ENCODE measurements around the gene RXRA.

The RXRA gene

DNA sequence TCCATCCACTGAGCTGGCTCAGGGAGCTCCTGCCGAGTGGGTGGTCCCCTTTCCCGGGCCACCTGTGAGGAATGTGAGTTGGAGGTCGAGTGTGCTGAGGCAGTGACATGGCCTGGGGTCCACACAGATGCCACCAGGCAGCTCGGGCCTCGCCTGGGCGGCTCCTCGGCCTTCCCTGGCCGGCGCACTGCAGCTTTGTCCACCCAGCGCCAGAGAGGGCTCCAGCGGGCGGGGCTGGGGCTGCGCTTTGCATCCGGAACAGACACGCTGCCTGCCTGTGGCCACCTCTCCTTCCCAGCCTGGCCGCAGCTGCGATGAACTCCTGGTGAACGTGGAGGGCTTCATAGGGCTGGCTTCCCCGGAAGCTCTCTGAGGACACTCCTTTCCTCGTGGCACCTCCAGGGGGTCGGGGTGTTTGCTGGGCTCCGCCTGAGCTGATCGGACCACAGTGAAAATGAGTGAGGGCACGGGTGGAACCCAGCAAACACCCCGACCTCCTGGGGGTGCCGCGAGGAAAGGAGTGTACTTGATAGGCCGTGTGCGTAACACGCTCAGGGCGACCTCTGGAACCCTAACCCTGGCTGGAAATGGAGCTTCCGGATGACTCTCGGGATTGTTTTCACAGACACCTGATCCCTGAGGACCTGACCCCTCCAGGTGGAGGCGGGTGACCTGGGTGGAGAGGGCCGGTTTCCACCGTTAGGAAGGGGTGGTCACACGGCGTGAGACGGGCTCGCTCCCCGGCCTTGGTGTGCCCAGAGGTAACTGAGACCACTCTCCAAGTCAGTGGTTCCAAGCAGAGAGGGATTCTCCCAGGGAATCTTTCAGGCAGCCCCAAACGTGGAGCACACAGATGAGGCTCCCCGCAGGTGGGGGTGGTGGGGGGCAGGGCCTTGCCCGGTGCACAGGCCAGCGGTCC lies 31.8 kb upstream of the RXRA start:
- TF ChIP-seq, protein P1, sequence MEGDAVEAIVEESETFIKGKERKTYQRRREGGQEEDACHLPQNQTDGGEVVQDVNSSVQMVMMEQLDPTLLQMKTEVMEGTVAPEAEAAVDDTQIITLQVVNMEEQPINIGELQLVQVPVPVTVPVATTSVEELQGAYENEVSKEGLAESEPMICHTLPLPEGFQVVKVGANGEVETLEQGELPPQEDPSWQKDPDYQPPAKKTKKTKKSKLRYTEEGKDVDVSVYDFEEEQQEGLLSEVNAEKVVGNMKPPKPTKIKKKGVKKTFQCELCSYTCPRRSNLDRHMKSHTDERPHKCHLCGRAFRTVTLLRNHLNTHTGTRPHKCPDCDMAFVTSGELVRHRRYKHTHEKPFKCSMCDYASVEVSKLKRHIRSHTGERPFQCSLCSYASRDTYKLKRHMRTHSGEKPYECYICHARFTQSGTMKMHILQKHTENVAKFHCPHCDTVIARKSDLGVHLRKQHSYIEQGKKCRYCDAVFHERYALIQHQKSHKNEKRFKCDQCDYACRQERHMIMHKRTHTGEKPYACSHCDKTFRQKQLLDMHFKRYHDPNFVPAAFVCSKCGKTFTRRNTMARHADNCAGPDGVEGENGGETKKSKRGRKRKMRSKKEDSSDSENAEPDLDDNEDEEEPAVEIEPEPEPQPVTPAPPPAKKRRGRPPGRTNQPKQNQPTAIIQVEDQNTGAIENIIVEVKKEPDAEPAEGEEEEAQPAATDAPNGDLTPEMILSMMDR (IDR thresholded peaks at IDR 0.05; ENCODE audit: borderline replicate concordance, control extremely low read depth, extremely low read depth, insufficient read depth, missing control alignments), result no peak
- no peak for DNase-seq (ENCODE audit: low spot score)
- in situ Hi-C loops (cut with MboI; ENCODE audit: low sequenced_read_pairs, unreplicated experiment), result no loop called here

DNA sequence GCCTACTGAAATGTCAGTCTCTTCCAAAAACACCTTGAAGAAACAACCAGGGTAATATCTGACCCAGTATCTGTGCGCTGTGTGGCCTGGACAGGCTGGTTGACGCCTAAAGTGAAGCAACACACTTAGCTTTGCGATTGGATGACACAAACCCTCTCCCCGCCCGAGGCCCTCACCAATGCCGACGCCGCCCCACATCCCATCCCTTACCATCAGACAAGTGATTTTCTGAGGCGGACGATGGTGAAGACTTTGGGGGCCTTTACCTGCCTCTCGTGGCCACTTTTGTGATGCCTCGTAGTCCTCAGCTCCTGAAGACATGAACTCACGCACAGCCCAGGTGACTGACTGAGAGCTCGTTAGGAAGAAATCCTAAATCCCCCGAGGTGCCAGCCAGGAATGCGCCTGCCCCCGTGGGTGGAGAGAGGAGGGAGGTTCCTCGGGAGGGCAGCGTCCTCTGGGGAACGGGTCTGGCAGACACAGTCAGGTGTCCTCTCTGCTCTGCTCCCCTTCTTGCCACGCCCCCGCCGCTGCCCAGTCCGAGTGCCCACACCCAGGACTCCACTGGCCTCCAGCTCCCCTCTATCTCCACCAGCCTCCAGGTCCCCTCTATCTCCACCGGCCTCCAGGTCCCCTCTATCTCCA lies 31.0 kb upstream of the RXRA start:
- DNase-seq (ENCODE audit: low spot score), result no peak
- in situ Hi-C loops (cut with MboI; ENCODE audit: low sequenced_read_pairs, unreplicated experiment), result no loop called here
- TF ChIP-seq, protein P1 (IDR thresholded peaks at IDR 0.05; ENCODE audit: borderline replicate concordance, control extremely low read depth, extremely low read depth, insufficient read depth, missing control alignments), result no peak

DNA sequence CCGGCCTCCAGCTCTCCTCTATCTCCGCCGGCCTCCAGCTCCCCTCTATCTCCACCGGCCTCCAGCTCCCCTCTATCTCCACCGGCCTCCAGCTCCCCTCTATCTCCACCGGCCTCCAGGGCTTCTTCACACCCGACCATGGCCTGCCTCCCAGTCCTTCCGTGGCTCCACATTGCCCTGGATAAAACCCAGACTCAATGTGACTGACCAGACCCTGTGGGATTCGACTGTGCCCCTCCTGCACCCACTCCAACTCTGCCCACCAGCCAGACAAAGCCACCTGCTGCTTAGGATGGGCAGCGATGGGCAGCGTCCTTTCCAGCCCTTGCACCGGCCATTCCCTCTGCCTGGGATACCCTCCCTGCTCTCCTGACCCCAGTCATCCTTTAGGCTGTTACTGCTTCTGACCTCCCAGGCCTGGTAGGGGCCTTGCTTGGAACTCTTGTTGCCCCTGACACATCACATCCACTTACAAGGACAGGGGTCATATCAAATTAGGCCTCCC lies 30.5 kb upstream of the RXRA start:
- TF ChIP-seq, protein P1 (IDR thresholded peaks at IDR 0.05; ENCODE audit: borderline replicate concordance, control extremely low read depth, extremely low read depth, insufficient read depth, missing control alignments), result no peak
- DNase-seq (ENCODE audit: low spot score), result no peak
- in situ Hi-C loops (cut with MboI; ENCODE audit: low sequenced_read_pairs, unreplicated experiment), result no loop called here

DNA sequence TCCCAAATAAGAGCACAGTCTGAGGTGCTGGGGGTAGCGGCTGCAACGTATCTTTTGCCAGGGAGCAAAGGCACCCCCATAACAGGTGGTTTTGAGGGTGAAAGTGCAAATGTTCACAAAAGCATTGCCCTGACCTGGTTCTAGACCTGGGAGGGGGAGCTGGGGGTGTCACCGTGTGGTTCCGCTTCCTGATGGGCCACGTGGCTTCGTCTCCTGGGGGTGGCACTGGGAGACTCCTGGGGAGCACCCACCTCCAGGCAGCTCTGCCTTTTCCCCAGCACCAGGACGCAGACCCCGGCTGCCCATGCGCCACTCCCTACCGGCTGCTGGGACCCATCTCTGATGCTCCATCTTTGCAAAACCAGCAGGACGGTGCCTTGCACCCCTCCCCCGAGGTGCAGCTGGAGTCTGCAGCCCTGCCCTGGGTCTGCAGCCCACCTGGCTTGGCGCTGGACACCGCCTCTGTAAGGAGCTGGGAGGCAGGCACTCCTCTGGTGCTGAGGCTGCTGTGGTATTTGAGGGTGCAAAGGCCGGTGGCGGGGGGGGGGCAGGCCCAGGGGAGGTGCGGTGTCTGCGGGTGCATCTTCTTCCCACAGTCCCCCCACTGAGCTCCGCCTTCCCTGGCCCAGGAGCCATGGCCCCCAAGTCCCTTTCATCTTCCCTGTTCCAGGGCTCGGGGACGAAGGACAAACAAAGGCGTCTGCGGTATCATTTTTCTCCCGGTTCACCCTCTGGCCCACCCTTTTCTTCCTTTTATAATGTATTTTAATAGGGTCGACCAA lies 29.8 kb upstream of the RXRA start:
- TF ChIP-seq, protein P1 (IDR thresholded peaks at IDR 0.05; ENCODE audit: borderline replicate concordance, control extremely low read depth, extremely low read depth, insufficient read depth, missing control alignments), result no peak
- in situ Hi-C loops (cut with MboI; ENCODE audit: low sequenced_read_pairs, unreplicated experiment), result no loop called here
- DNase-seq (ENCODE audit: low spot score), result no peak

DNA sequence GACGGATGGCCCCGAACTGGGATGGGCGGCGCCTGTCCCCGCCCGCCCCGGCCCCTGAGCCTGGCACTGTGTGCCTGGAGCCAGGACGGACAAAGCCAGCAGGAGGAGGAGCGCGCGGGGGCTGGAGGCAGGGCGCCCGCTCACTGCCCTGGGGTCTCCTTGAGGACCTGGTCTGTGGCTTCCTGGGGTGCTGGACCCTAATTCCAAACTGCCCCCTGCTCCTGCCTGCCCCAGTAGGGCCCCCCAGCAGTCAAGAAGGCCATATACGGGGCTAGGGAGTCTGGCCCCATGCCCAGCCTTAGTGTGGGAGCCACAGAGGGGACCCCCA lies 29.2 kb upstream of the RXRA start:
- in situ Hi-C loops (cut with MboI; ENCODE audit: low sequenced_read_pairs, unreplicated experiment), result no loop called here

DNA sequence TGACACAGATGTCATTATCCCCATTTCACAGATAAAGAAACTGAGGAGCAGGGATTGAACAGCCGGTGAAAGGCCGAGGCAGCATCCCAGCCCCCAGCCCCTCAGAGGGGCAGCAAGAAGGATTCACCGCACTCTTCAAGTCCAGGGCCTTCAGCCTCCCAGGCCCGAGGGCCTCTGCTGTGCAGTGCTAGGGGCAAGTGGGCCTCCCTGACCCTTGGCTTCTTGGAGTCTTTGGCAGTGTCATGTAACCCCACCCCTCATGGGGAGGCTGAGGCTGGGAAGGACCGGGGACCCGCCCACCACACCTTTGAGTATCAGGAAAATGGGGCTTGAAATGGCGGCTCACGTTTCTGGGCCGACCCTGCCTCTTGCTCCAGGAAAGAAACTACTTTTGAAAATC lies 28.7 kb upstream of the RXRA start:
- in situ Hi-C loops (cut with MboI; ENCODE audit: low sequenced_read_pairs, unreplicated experiment), result no loop called here
- no peak for DNase-seq (ENCODE audit: low spot score)
- TF ChIP-seq, protein P1 (IDR thresholded peaks at IDR 0.05; ENCODE audit: borderline replicate concordance, control extremely low read depth, extremely low read depth, insufficient read depth, missing control alignments), result no peak

More for the DNA sequence above, 29.2 kb upstream of the RXRA start:
- TF ChIP-seq, protein P1 (IDR thresholded peaks at IDR 0.05; ENCODE audit: borderline replicate concordance, control extremely low read depth, extremely low read depth, insufficient read depth, missing control alignments), result no peak
- no peak for DNase-seq (ENCODE audit: low spot score)
